Loucy (cell line): ENCODE results near the gene NFIX.

Experiments
- H2AFZ ChIP-seq: fragments of 200-600 bp; sonication (generic); 2 replicates; pipeline ENCODE4 v1.6.0; 2016; ENCODE audit warnings: antibody characterized with exemption, mild to moderate bottlenecking, low read length, moderate library complexity
- H3F3A ChIP-seq: fragments of 200-600 bp; 2 replicates; pipeline ENCODE4 v1.6.0; 2016; ENCODE audit warnings: antibody characterized with exemption, low read depth, mild to moderate bottlenecking
- H3K27me3 ChIP-seq: fragments of 200-600 bp; sonication (generic); 2 replicates; pipeline ENCODE4 v1.6.1; 2014; ENCODE audit warnings: low read length, mild to moderate bottlenecking; ENCODE audit not compliant: insufficient read depth, poor library complexity, severe bottlenecking
- H3K36me3 ChIP-seq: fragments of 200-600 bp; sonication (generic); 2 replicates; pipeline ENCODE4 v1.6.1; 2016; ENCODE audit warnings: low read length; ENCODE audit not compliant: insufficient read depth
- H3K4me1 ChIP-seq: fragments of 200-600 bp; sonication (generic); 2 replicates; pipeline ENCODE4 v1.5.1; 2014; ENCODE audit warnings: low read length, mild to moderate bottlenecking; ENCODE audit not compliant: insufficient read depth, poor library complexity, severe bottlenecking
- H3K4me2 ChIP-seq: fragments of 200-600 bp; sonication (generic); 2 replicates; pipeline ENCODE4 v1.6.0; 2014; ENCODE audit warnings: antibody characterized with exemption, low read length, low read depth, mild to moderate bottlenecking; ENCODE audit not compliant: poor library complexity, severe bottlenecking
- H3K4me3 ChIP-seq: fragments of 200-600 bp; sonication (generic); 2 replicates; pipeline ENCODE4 v1.5.1; 2014; ENCODE audit warnings: low read length, mild to moderate bottlenecking, mixed read lengths; ENCODE audit not compliant: poor library complexity, severe bottlenecking
- H3K79me2 ChIP-seq: fragments of 200-600 bp; sonication (generic); 2 replicates; pipeline ENCODE4 v1.6.1; 2014; ENCODE audit warnings: low read length; ENCODE audit not compliant: insufficient read depth
- H3K9ac ChIP-seq: fragments of 200-600 bp; sonication (generic); 2 replicates; pipeline ENCODE4 v1.6.0; 2014; ENCODE audit warnings: mild to moderate bottlenecking, low read depth, low read length, moderate library complexity; ENCODE audit not compliant: poor library complexity, severe bottlenecking
- H3K9me2 ChIP-seq: fragments of 200-600 bp; sonication (generic); replicated peaks from 2 replicates; pipeline ENCODE4 v1.6.1; 2016; ENCODE audit warnings: low read depth, low read length, mixed read lengths
- H3K9me3 ChIP-seq: fragments of 200-600 bp; sonication (generic); 2 replicates; pipeline ENCODE4 v1.6.1; 2014; ENCODE audit warnings: mild to moderate bottlenecking, antibody characterized with exemption, low read length, low read depth; ENCODE audit not compliant: insufficient read depth
- H4K20me1 ChIP-seq: fragments of 200-600 bp; sonication (generic); 2 replicates; pipeline ENCODE4 v1.6.0; 2014; ENCODE audit warnings: antibody characterized with exemption, low read length, mild to moderate bottlenecking; ENCODE audit not compliant: insufficient read depth, poor library complexity, severe bottlenecking
- EZH2phosphoT487 ChIP-seq: fragments of 200-600 bp; IDR thresholded peaks from 2 replicates; pipeline ENCODE4 v1.6.1; 2018; ENCODE audit warnings: antibody characterized with exemption, mild to moderate bottlenecking, moderate library complexity, borderline replicate concordance
- TF ChIP-seq, protein P1 (sequence below): fragments of 200-600 bp; sonication (generic); conservative IDR thresholded peaks from 2 replicates; pipeline ENCODE4 v1.5.1; 2014; ENCODE audit warnings: mild to moderate bottlenecking, antibody characterized with exemption, low read length

Gene NFIX

DNA sequence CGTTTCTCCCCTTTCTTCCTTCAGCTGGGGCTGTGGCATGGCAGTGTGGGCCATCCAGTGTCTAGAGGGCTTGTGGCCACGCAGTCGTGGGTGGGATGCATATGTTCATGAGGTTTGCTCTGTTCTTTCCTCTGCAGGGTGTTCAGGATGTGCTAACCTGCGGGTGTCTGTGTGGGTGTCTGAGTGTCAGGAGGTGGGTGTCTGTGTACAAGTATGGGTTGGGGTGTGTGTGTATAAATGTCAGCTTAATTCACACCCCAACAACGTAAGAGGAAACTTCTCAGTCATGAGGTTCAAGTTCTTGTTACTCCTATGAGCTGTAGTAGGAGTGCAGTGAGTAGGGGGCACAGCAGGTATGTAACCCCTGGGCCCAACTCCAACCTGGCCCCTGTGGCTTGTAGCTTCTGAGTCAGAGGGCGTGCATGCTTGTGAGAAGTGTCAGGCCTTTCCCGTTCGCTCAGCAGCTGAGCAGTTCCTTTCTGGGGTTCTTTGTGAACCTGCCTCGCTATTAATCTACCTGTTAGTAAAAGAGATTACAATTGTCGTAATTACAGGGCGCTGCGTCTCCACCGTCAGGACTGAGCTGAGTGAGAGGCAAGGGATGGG is 49.1 kb downstream of the NFIX start:
- Histone ChIP-seq H3K9me3 (no peaks in the 10 kb centered on the region), H3K36me3 (no peaks in the 10 kb centered on the region), H3K4me3 (no peak overlapping the region), H4K20me1 (no peaks in the 10 kb centered on the region), H3K4me2 (no peak overlapping the region), H2AFZ (no peak overlapping the region), H3K9ac (no peak overlapping the region), H3K27me3 (no peaks in the 10 kb centered on the region), H3K79me2 (no peaks in the 10 kb centered on the region), H3F3A (no peaks in the 10 kb centered on the region), H3K4me1 (peaks cover 11% of the 10 kb centered on the region), H3K9me2 (no peaks in the 10 kb centered on the region)
- TF ChIP-seq, protein P1, sequence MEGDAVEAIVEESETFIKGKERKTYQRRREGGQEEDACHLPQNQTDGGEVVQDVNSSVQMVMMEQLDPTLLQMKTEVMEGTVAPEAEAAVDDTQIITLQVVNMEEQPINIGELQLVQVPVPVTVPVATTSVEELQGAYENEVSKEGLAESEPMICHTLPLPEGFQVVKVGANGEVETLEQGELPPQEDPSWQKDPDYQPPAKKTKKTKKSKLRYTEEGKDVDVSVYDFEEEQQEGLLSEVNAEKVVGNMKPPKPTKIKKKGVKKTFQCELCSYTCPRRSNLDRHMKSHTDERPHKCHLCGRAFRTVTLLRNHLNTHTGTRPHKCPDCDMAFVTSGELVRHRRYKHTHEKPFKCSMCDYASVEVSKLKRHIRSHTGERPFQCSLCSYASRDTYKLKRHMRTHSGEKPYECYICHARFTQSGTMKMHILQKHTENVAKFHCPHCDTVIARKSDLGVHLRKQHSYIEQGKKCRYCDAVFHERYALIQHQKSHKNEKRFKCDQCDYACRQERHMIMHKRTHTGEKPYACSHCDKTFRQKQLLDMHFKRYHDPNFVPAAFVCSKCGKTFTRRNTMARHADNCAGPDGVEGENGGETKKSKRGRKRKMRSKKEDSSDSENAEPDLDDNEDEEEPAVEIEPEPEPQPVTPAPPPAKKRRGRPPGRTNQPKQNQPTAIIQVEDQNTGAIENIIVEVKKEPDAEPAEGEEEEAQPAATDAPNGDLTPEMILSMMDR: no peak
- no peak for TF ChIP-seq EZH2phosphoT487

DNA sequence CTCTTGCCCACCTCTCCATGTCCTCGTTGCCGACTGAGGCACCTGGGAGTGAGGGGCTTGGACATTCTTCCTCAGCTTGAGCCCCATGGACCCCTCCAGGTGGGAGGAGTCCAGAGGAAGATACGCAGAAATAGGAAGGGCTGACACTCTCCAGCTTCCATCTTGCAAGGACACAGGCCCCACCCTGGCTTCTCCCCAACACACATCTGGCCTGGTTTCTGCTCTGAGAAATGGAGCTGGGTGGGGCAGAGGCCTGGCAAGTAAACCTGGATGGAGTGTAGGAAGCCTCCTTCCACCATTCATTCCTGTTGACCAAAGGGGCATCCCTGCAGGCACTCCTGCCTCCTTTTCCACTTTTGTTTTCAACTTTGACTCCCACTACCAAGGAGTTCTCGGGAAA is 50.5 kb downstream of the NFIX start:
- TF ChIP-seq, protein P1: no peak
- TF ChIP-seq EZH2phosphoT487: no peak
- no peak overlapping the region for H2AFZ ChIP-seq
- H3K4me1 ChIP-seq: peaks cover 11% of the 10 kb centered on the region
- H3K27me3 ChIP-seq: no peaks in the 10 kb centered on the region
- no peaks in the 10 kb centered on the region for H3K36me3 ChIP-seq
- H3F3A ChIP-seq: no peaks in the 10 kb centered on the region
- H3K4me3 ChIP-seq: no peak overlapping the region
- no peaks in the 10 kb centered on the region for H4K20me1 ChIP-seq
- H3K9me2 ChIP-seq: no peaks in the 10 kb centered on the region
- H3K4me2 ChIP-seq: no peak overlapping the region
- H3K9ac ChIP-seq: no peak overlapping the region
- no peaks in the 10 kb centered on the region for H3K9me3 ChIP-seq
- H3K79me2 ChIP-seq: no peaks in the 10 kb centered on the region

DNA sequence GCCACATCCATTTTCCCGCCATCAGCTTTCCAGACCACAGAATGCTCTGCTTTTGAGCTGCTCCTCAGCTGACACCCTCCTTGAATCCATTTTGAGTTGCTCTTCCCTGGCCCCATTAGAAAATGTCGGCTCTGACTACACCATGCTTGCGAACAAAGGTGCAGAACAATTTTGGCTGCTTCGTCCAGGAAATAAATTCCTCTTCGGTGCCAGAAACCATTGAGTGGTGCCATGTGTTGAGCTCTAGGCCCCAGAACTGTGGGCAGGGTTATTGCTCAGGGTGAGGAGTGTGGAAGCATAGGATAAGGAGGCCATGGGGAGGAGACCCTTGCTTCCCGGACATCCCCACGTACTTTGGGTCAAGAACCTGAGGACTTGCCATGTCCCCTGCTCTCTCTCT is 52.1 kb downstream of the NFIX start:
- H2AFZ ChIP-seq: no peak overlapping the region
- H3K4me2 ChIP-seq: no peak overlapping the region
- peaks cover 11% of the 10 kb centered on the region for H3K4me1 ChIP-seq
- no peaks in the 10 kb centered on the region for H3K9me2 ChIP-seq
- H4K20me1 ChIP-seq: no peaks in the 10 kb centered on the region
- H3K36me3 ChIP-seq: no peaks in the 10 kb centered on the region
- no peak overlapping the region for H3K4me3 ChIP-seq
- H3F3A ChIP-seq: no peaks in the 10 kb centered on the region
- no peaks in the 10 kb centered on the region for H3K27me3 ChIP-seq
- no peaks in the 10 kb centered on the region for H3K79me2 ChIP-seq
- no peak overlapping the region for H3K9ac ChIP-seq
- H3K9me3 ChIP-seq: no peaks in the 10 kb centered on the region
- TF ChIP-seq, protein P1: no peak
- TF ChIP-seq EZH2phosphoT487: no peak
